ENCODE data around the gene KRT10.

The KRT10 gene

DNA sequence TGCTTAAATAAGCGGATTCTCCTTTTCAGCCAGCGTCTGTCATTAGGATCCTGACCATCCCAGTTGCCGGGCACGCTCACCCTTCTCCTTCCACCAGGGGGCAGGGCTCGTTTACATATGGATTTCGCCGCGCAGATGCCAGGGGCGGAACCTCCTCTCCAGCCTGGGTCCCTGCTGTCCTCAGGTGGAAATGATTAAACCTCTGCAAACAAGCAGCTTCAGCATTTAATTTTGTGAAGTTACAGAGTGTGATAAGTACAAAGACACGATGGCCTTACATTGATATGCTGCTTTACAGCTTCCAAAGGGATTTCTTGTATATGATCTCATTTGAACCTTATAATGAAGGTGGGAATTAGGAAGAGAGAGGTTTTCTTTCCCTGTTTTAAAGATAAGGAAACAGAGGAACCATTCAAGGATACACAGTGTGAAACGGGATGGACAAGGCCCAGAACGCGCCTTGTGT lies 18.8 kb downstream of the KRT10 start:
- peak; percentile 75 for DNase-seq (ENCODE audit: low spot score)

DNA sequence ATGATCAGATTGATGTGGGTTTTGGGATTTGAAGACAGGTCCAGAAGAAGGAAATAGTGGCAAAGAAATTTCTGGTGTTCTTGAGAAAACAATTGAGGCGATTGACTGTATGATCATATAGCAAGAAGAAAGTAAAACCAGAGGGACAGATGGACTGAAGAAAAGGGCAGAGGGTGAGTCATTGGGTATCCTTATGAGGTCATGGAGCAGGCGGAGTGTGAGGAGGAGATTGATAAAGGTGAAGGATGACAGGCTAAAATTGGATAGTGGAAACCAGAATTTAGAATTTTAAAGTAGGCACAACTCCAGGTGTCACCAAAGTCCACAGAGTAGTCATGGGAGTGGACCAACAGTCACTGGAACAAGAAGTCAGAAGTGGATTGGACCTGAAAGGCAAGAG lies 21.3 kb downstream of the KRT10 start:
- DNase-seq (ENCODE audit: low spot score): no peak

DNA sequence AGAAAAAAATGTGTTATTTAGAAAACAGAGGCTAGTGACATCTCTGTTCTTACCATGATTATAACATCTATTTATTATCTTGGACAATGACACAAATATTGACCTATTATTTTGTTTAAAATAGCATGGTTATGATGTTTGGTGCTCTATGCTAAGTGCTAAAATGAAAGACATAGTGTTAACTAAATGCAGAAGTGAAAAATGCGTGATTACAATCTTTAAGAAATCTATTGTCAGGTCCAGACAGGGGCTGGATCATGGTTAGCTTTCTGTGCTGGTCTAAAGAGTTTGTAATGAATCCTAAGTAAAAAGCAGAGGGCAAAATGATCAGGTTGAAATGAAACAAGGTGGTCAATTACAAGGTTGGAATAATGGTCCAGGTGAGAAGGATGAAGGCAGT lies 22.0 kb downstream of the KRT10 start:
- DNase-seq (ENCODE audit: low spot score): no peak

DNA sequence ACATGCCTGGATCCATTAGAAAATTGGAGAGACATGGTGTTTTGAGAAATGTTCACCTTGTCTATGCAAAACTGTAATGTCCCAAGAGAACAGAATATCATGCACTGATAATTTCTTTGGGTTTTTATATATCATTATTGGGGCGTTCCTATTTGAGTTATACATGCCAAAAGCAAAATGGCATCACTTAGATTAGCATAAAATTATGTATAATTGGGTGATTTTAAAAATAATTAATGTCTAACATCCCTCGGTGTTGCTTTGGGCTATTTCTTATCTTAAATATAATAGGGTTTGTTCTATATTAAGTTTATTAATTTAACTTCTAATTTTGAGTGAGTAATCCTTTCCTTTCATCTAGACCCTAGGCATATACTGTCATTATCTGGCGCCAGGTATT lies 22.6 kb downstream of the KRT10 start, which contains the start of gene KRT28:
Gene KRT28, minus strand, starts transcription at position 101 of the 400 bp plus-strand sequence. Its CDS starts 66 bp downstream, at position 35.
- no peak for DNase-seq (ENCODE audit: low spot score)

DNA sequence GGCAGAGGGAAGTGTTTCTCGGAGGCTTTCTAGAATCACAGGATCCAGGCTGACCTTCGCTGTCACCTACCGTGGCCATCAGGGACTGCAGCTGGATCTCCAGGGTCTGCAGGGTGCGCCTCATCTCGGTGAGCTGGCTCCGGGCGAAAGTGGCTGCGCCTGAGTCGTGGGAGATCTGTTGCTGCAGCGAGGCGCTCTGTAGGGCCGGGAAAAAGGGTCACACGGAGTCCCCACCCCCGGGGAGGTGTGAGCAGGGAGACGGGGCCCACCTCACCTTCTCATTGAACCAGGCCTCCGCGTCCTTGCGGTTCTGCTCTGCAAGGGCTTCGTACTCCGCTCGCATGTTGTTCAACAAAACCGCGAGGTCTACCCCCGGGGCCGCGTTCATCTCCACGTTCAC lies 25.6 kb downstream of the KRT10 start:
- no peak for DNase-seq (ENCODE audit: low spot score)

DNA sequence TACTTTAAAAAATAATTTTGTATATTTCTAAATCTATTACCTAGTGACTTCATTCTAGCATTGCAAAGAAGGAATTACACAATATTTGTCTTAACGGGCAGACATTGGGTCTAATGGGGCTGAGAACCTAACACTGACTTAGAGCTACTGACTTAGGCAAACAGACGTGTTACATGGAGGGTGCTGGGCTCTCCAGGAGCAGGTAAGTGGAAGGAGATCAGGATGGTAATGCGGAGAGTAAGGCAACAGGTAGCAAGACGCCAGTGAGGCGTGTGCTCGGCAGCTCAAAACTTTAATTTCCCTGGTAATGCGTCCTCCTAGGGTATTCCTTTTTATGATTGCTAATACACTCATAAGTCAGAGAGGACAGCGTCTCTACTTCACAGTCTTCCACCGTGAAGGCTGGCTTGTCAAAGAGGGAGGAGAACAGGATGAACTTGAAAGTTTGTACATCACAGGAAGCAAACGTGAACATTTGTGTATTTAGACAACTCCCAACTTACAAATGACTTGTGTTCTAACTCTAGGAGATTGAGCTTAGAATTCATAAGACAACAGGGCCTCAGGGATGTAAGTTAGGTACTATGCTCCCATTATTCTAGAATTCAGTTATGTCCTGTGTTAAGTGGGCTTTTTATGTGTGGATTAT lies 27.3 kb downstream of the KRT10 start:
- DNase-seq (ENCODE audit: low spot score): no peak

DNA sequence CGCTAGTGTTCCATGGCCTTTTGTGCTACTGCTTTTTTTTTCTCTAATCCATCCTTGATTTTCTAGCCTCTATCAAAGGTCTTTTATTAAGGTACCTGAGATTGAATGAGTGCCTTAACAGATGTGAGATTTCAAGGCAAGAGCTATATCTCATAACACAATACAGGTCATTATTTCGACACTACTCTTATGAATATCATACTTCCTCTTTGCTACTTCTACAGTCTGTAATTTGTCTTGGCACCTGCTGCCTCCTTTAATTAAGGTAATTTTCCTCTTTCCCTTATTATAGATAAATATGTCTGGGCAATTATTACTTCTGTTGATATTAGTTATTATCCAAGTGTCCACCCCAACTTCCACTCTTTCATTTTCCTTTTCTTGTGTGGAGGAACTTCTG lies 27.9 kb downstream of the KRT10 start:
- no peak for DNase-seq (ENCODE audit: low spot score)

DNA sequence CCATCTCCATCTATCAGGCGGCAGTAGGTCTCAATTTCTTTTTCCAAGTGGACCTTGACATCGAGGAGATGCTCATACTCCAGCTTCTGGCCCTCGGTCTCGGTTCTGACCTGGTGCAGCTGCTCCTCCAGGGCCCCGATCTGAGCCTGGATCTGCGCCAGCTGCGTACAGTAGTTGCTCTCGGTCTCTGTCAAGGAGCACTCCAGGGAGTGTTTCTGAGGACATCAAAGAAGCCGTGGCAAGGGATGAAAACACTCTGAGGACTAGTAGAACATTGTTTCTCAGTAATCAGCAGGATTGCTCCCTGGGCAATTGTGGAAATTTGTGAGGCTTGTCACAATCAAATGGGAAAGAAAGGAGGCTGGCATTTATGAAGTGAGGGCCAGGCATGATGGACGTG lies 28.6 kb downstream of the KRT10 start:
- DNase-seq (ENCODE audit: low spot score): no peak

DNA sequence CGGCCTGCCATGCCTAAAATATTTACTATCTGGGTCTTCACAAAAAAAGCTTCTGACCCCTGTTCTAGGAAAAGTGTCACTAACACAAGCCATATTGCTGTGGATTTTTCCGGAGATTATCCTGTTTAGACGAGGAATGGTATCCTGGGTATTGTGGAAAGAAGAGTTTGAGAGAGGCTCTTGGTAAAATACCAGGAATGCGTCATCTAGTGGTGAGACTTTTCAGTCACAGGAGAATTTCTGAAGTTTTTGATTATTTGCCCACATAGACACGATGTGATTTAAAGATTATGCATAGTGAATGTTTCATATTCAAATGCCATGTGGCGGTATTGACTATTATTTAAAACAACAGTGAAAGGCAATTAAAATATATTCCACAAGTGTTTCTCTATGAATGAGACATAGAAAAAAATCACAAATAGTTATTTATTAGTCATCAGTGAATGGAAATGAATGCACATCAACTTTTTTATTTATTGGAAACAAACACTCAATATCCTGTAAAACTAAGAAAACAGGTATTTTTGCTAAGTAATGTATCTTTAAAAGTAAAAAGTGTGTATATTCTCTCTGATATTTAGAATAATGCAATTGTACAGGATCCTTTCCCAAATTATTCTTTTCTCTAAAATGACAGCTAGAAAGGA lies 30.5 kb downstream of the KRT10 start:
- peak; percentile 35 for DNase-seq (ENCODE audit: low spot score)

DNA sequence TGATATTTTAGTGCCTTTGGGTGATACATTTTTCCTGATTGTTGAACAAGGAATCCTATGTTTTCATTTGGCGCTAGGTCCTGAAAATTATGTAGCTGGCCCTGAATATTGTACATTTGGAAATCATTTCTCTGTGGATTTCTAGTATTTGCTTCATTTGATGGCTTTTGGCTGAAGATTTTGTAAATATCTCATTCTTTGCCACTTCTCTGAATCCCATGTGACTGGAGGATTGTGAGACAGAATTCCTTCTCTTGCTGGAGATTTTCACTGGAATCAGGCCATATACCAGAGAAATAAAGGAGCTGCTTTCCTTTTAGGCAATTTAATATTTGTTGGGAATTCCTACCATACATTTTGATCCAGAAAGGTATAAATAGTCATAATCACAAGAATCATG lies 31.3 kb downstream of the KRT10 start:
- DNase-seq (ENCODE audit: low spot score): no peak

DNA sequence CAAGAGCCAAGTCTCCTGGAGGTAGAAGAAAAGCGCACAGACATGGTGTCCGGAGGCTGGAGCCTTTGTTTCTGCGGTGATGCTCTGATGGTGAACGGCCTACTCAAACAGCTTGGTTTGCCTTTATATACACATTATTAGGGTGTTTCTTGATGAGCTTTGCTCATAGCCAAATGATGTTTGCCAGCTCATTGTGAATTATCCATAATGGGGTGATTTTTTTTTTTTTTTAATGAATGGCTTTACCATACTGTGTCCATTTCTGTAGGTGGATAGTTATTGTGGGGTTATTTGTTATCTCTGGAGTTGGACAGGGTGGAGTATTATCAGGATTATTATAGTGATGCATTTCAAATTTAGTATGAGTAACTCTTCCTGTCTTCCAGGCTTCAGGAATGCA lies 40.0 kb downstream of the KRT10 start, which contains the start of gene KRT27:
Gene KRT27, minus strand, starts transcription at position 101 of the 400 bp plus-strand sequence. Its CDS starts 57 bp downstream, at position 44.
- no peak for DNase-seq (ENCODE audit: low spot score)

DNA sequence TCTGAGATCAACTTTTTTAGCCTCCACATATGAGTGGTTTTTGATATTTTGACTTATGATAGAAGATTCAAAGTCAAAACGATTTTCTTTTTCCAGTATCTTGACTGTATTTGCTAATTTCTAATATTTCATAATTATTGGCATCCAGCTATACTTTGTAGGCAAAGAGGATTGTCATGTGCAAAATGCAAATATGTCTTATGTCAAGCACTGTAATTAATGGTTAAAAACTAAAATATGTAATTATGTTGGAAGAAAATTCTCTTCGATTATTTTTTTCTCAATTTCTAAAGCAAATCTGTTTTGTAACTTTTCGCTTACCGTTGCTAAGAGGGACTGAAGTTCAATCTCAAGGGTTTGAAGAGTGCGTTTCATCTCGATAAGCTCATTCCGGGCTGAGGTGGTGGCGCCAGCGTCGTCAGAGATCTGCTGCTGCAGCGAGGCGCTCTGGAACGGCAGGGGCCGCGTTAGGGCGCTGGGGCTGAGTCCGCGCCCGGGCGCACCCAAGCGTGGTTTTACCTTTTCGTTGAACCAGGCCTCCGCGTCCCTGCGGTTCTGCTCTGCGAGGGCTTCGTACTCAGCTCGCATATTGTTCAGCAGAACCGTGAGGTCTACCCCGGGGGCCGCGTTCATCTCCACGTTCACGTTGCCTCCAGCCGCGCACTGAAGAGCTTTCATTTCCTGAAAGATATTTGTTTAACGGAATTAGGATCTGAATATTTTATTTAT lies 43.1 kb downstream of the KRT10 start:
- DNase-seq (ENCODE audit: low spot score): no peak

DNA sequence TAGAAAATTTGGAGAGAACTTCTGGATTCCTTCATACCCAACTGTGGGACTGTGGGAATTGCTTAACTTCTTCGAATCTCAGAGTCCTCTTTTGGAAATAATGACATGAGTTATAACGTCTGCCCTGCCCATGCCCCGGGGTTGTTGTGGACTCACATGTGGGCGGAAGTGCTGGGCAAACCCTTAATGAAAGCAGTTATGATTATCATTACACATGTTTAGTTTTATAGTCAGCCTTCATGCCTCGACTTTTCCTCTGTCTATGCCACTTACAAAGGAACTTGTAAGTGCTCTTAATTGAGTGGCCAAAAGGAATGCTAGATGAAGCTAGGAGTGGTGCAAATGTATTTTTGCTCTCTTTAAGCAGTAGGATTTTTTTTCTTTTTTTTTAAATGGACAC lies 44.0 kb downstream of the KRT10 start:
- no peak for DNase-seq (ENCODE audit: low spot score)

DNA sequence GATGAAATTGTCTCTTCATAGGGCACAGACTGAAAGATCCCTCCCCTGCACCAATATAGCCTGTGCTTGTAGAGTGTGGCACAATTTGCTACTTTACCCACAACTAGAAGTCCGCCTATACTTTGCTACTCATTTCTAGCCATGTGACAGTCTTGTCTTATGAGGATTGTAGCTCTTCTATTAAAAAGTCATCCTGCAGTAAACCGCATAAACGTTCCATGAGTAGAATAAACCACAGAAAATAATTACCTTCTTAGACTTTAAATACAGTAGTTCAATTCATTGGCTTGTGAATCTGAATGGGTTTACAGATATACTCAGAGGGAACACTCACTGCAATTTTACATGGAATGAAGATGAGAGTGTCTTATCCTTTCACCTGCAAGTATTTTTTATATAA lies 44.4 kb downstream of the KRT10 start:
- DNase-seq (ENCODE audit: low spot score): no peak

DNA sequence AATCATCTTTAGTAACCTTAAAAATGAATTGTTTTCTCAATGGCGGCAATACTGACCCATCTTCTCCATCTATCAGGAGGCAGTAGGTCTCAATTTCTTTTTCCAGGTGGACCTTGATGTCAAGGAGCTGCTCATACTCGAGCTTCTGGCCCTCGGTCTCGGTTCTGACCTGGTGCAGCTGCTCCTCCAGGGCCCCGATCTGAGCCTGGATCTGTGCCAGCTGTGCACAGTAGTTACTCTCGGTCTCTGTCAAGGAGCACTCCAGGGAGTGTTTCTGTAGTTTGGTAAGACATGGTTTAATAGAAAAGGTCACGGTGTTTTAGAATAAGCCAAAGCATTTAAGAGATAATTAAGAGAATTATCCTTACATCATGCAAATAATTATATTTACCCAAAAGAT lies 45.0 kb downstream of the KRT10 start:
- DNase-seq (ENCODE audit: low spot score): no peak

DNA sequence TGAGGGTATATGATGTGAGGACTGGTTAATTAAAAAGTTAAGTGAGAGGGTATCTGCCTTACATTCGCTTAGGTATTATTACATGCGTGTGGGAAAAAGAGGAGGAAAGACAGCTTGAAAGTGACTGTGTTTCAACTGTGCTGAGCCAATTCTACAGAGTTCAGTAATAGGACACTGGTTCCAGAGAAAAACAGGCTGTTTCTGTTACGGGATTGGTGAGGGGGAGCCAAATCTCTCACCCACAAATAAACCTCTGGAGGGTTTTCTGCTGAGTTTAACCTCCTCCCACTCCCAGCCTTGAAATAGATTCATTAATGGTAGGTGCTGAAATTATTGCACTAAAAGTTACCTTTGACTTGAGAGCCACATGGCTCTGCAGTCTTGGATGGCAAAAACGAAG lies 46.5 kb downstream of the KRT10 start:
- no peak for DNase-seq (ENCODE audit: low spot score)

DNA sequence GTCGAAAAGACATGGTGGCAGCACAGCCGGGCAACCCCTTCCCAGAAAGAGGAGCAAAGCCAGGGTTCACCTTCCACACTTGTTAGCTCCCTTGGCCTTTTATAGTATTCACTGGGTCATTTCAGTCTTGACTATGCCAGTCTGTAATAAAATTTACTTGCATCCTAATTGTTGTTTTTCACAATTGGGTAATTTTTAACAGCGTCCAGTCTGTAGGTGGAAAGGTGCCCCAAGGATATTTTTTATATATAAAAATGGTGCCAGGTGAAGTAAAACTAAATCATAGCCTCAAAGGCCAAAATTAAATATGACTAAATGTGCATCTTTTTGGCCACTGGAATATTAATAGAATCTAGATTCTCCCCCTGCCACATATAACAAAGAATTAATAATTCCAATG lies 50.3 kb downstream of the KRT10 start, which contains the start of gene KRT26:
Gene KRT26, minus strand, starts transcription at position 101 of the 400 bp plus-strand sequence. Its CDS starts 88 bp downstream, at position 13.
- DNase-seq (ENCODE audit: low spot score): no peak
